HepG2 (cell line): ENCODE results near the gene ABAT. TPM values are rescaled to one million over a fixed set of nuclear protein-coding genes. Genes with fewer than 3 reads are reported as not detected.
A peak's percentile ranks its signal among the peaks of the same experiment; 100 is the strongest.

Experiments used
- ATAC-seq: fragments of 200-7000 bp; cut with Tn5 transposase; 3 replicates; pipeline ENCODE4 v1.9.1; 2020; ENCODE audit warnings: mild to moderate bottlenecking, moderate library complexity
- BruUV-seq: library from RNA; stranded (reverse); fragments of 400-500 nt; replicated peaks from 2 replicates; lab custom pipeline; 2021; lab: Mats Ljungman, UMichigan
- CTCF ChIA-PET: fragments of 300-600 bp; formaldehyde crosslinking; extraction: SDS; loops from one replicate; lab custom pipeline; 2021; ENCODE audit warnings: low total read pairs, inconsistent platforms, low intra/inter-chr PET ratio; lab: Yijun Ruan, JAX
- POLR2A ChIA-PET: fragments of 350-600 bp; sonication (Branson Sonifier 250); formaldehyde crosslinking; loops from one replicate; lab custom pipeline; 2020; ENCODE audit warnings: antibody characterized with exemption, inconsistent platforms; lab: Yijun Ruan, JAX
- DNase-seq: peaks from one replicate; pipeline ENCODE4 v3.0.0-alpha.2; 2015; ENCODE audit warnings: low spot score
- FAIRE-seq: peaks from 3 replicates; lab custom pipeline; 2011; peaks lifted over from hg19 to GRCh38; lab: Jason Lieb, UNC
- H2AFZ ChIP-seq: one replicate; pipeline ENCODE4 v1.6.1; 2011; ENCODE audit warnings: low read length, inconsistent platforms
- H3K27ac ChIP-seq: fragments of 300-600 bp; 3 replicates; pipeline ENCODE4 v1.8.0; 2011; ENCODE audit warnings: mixed run types, mild to moderate bottlenecking, mixed read lengths, low read length, inconsistent platforms; ENCODE audit not compliant: insufficient read depth; ENCODE audit errors: extremely low read length
- H3K27me3 ChIP-seq, 2 experiments: fragments of 200-600 bp in 1 of 2; 2 replicates in 1 of 2; 3 replicates in 1 of 2; pipeline versions ENCODE4 v1.6.0 to v1.8.0; 2011; ENCODE audit warnings: low read length in 2 of 2, mild to moderate bottlenecking in 2 of 2, moderate library complexity in 2 of 2, inconsistent platforms in 1 of 2; ENCODE audit not compliant: insufficient read depth in 2 of 2, control insufficient read depth in 1 of 2
- H3K36me3 ChIP-seq, 2 experiments: fragments of 200-600 bp in 1 of 2; replicated peaks in 1 of 2; 2 replicates in 1 of 2; 3 replicates in 1 of 2; pipeline versions ENCODE4 v1.5.1 to v1.8.0; 2011; ENCODE audit warnings: low read length in 2 of 2, inconsistent platforms in 1 of 2; ENCODE audit not compliant: insufficient read depth in 2 of 2, control insufficient read depth in 1 of 2
- H3K4me1 ChIP-seq: 2 replicates; pipeline ENCODE4 v1.5.1; 2012; ENCODE audit warnings: low read length, inconsistent platforms; ENCODE audit not compliant: insufficient read depth
- H3K4me2 ChIP-seq: 2 replicates; pipeline ENCODE4 v1.6.0; 2011; ENCODE audit warnings: low read depth, low read length, inconsistent platforms
- H3K4me3 ChIP-seq, 3 experiments: fragments of 200-600 bp in 1 of 3; sonication (generic), shearing (Covaris generic) in 1 of 3; replicated peaks in 1 of 3; 2 replicates each; pipeline ENCODE4 v1.5.1; 2011 to 2016; ENCODE audit warnings: low read length in 3 of 3, inconsistent platforms in 2 of 3, low read depth in 2 of 3, mild to moderate bottlenecking in 2 of 3, control low read depth in 1 of 3, mixed read lengths in 1 of 3; ENCODE audit not compliant: insufficient read depth in 1 of 3
- H3K79me2 ChIP-seq: one replicate; pipeline ENCODE4 v1.6.1; 2011; ENCODE audit warnings: low read length, inconsistent platforms; ENCODE audit not compliant: insufficient read depth
- H3K9ac ChIP-seq: 2 replicates; pipeline ENCODE4 v1.6.0; 2011; ENCODE audit warnings: mild to moderate bottlenecking, low read depth, low read length, inconsistent platforms; ENCODE audit not compliant: insufficient read depth
- H3K9me3 ChIP-seq: 2 replicates; pipeline ENCODE4 v1.5.1; 2012; ENCODE audit warnings: mild to moderate bottlenecking, low read length
- H4K20me1 ChIP-seq: 2 replicates; pipeline ENCODE4 v1.6.0; 2011; ENCODE audit warnings: inconsistent platforms, mild to moderate bottlenecking, low read length, moderate library complexity; ENCODE audit not compliant: insufficient read depth
- CAMTA2 ChIP-seq: sonication (generic); formaldehyde crosslinking; IDR thresholded peaks from 2 replicates; pipeline ENCODE4 v1.4.0; 2020; ENCODE audit warnings: mild to moderate bottlenecking, missing genetic modification reagents, borderline replicate concordance
- EED ChIP-seq: sonication (generic); formaldehyde crosslinking; IDR thresholded peaks from 2 replicates; pipeline ENCODE4 v1.5.0; 2020; ENCODE audit warnings: mild to moderate bottlenecking, missing genetic modification reagents
- ELK4 ChIP-seq: sonication (generic); formaldehyde crosslinking; IDR thresholded peaks from 2 replicates; pipeline ENCODE4 v1.9.0; 2021; ENCODE audit warnings: missing genetic modification reagents, borderline replicate concordance
- MAFK ChIP-seq, 2 experiments: IDR thresholded peaks in 1 of 2; conservative IDR thresholded peaks in 1 of 2; 2 replicates each; pipeline ENCODE4 v1.6.1; 2011; ENCODE audit warnings: improper control_type of control experiment in 2 of 2, low read length in 2 of 2
- RBM22 ChIP-seq: fragments of 200-400 bp; formaldehyde crosslinking; optimal IDR thresholded peaks from 2 replicates; pipeline ENCODE3; 2017; ENCODE audit warnings: mild to moderate bottlenecking, low read length, moderate library complexity
- ZBTB38 ChIP-seq: sonication (generic); formaldehyde crosslinking; IDR thresholded peaks from 2 replicates; pipeline ENCODE4 v1.5.1; 2020; ENCODE audit warnings: mild to moderate bottlenecking, missing genetic modification reagents
- ZMYM4 ChIP-seq: sonication (generic); formaldehyde crosslinking; IDR thresholded peaks from 2 replicates; pipeline ENCODE4 v1.8.1; 2023; ENCODE audit warnings: mild to moderate bottlenecking, missing genetic modification reagents
- ZNF788 ChIP-seq: sonication (generic); formaldehyde crosslinking; IDR thresholded peaks from 2 replicates; pipeline ENCODE4 v1.5.0; 2020; ENCODE audit warnings: mild to moderate bottlenecking, missing genetic modification reagents, borderline replicate concordance
- WGBS: methylation state at CpG from one replicate; pipeline ENCODE4 v1.1.6; 2017; ENCODE audit warnings: low lambda C conversion rate; 5-methylcytosine and 5-hydroxymethylcytosine counted together
- in situ Hi-C: cut with HindIII; loops from 2 replicates; pipeline ENCODE4 v1.10.0; 2017; ENCODE audit warnings: low pct_unique_long_range_greater_than_20kb; ENCODE audit not compliant: extremely low pct_ligation_motif_present
- intact Hi-C: fragments of 100-400 bp; cut with micrococcal nuclease; formaldehyde crosslinking; loops from one replicate; pipeline ENCODE4 v1.10.0; 2022; ENCODE audit not compliant: unreplicated experiment
- polyA plus RNA-seq, 8 experiments: library from polyadenylated mRNA; depleted of rRNA in 3 of 8; stranded (reverse) in 7 of 8; unstranded in 1 of 8; fragments of >200 nt; fragmentation: Illumina TruSeq in 4 of 8; extraction: Trizol in 4 of 8; gene quantifications; 2 replicates each; pipeline versions ENCODE4 v1.2.1 to v1.2.3, GENCODE V29; 2011 to 2016; ENCODE audit warnings: low read depth in 4 of 8, missing spikeins in 1 of 8, mixed read lengths in 1 of 8; ENCODE audit not compliant: insufficient read depth in 1 of 8
- total RNA-seq, 5 experiments: library from RNA; depleted of rRNA; stranded (reverse); fragments of >200 nt; fragmentation: Illumina TruSeq; extraction: Trizol; gene quantifications; 2 replicates each; pipeline ENCODE4 v1.2.3, GENCODE V29; 2016; ENCODE audit warnings: low read depth in 1 of 5

ABAT gene
- total and polyA plus RNA-seq, 2 of the 13 experiments (the other 11 are each of a cell fraction or from before 2014, with no cell fraction given), result 47.6 to 97.3 TPM

GRCh38 chr16:8694795-8695728 lies 20.6 kb downstream of the ABAT start:
- ATAC-seq, result no peak
- POLR2A ChIA-PET, result no interaction called here

GRCh38 chr16:8696880-8697279 lies 22.5 kb downstream of the ABAT start:
- peaks cover 4 to 5% of the 10 kb centered on the region in 2 experiments; a peak in 2 of 5 replicates for H3K36me3 ChIP-seq
- POLR2A ChIA-PET, result no interaction called here
- in situ Hi-C loops (no loop called here), intact Hi-C loops (no loop called here)
- no peak overlapping the region for H2AFZ ChIP-seq
- H3K27me3 ChIP-seq, result no peaks in the 10 kb centered on the region
- WGBS, result 88% methylated on average over 12 of the region's 12 CpGs
- no peak overlapping the region for H3K27ac ChIP-seq
- peak; percentile 75 for TF ChIP-seq RBM22
- TF ChIP-seq ELK4 (CRISPR knock-in tag), result no peak
- TF ChIP-seq CAMTA2, result 0 out of 2 replicates have a peak, but pooled peaks have one; percentile 31
- ATAC-seq, result no peak
- no peak overlapping the region for H3K9ac ChIP-seq
- H3K4me2 ChIP-seq, result no peak overlapping the region
- no peaks in the 10 kb centered on the region for H3K9me3 ChIP-seq
- H3K79me2 ChIP-seq, result no peaks in the 10 kb centered on the region
- no TSS peak for BruUV-seq
- peaks cover 60% of the 10 kb centered on the region for H3K4me1 ChIP-seq
- H3K4me3 ChIP-seq, result no peak overlapping the region
- CTCF ChIA-PET, result no interaction called here
- no peak for FAIRE-seq
- DNase-seq, result no peak
- no peaks in the 10 kb centered on the region for H4K20me1 ChIP-seq

More at GRCh38 chr16:8694795-8695728, 20.6 kb downstream of the ABAT start:
- Histone ChIP-seq H3K4me1 (peaks cover 63% of the 10 kb centered on the region), H3K9ac (no peak overlapping the region), H3K36me3 (peaks cover under 1 to 11% of the 10 kb centered on the region in 2 experiments; a peak in 4 of 5 replicates), H3K27me3 (no peaks in the 10 kb centered on the region), H3K4me2 (no peak overlapping the region), H3K27ac (no peak overlapping the region), H4K20me1 (no peaks in the 10 kb centered on the region), H3K4me3 (no peak overlapping the region), H3K9me3 (peaks cover 6% of the 10 kb centered on the region), H2AFZ (no peak overlapping the region), H3K79me2 (no peaks in the 10 kb centered on the region)
- no peak for DNase-seq
- no peak for FAIRE-seq
- 95% methylated on average over 18 of the region's 18 CpGs for WGBS
- TF ChIP-seq ZNF788 (CRISPR knock-in tag), result 0 out of 2 replicates have a peak, but pooled peaks have one; percentile 7
- TF ChIP-seq ZMYM4 (CRISPR knock-in tag), result 0 out of 2 replicates have a peak, but pooled peaks have one; percentile 4
- TF ChIP-seq EED (CRISPR knock-in tag), result peak; percentile 23; the same call in 1 of the 2 replicates
- TF ChIP-seq ZBTB38 (CRISPR knock-in tag), result no peak
- peak; percentile 17 to 32; a peak in 1 of 4 replicates for TF ChIP-seq MAFK (conservative IDR thresholded peaks at IDR 0.05 in 1 of 2, IDR thresholded peaks at IDR 0.05 in 1 of 2; ENCODE audit: low read length in 2 of 2)
- intact Hi-C loops (no loop called here), in situ Hi-C loops (no loop called here)
- BruUV-seq, result no TSS peak
- CTCF ChIA-PET, result no interaction called here
